Mucosa of descending colon (tissue), 3 donors: ENCODE data around the gene RNF167. TPM values are rescaled to one million over a fixed set of nuclear protein-coding genes. Genes with fewer than 3 reads are reported as not detected.

Experiments
- ATAC-seq: fragments of 200-7000 bp; cut with Tn5 transposase; one replicate; pipeline ENCODE4 v1.9.1; 2020; ENCODE audit warnings: mild to moderate bottlenecking, moderate library complexity
- DNase-seq, 3 donors: peaks; one replicate each; pipeline ENCODE4 v3.0.0-alpha.2; 2020
- H3K36me3 ChIP-seq: fragments of 200-600 bp; one replicate; pipeline ENCODE4 v1.8.0; 2021; ENCODE audit warnings: low read depth, mild to moderate bottlenecking
- H3K4me1 ChIP-seq: fragments of 200-600 bp; one replicate; pipeline ENCODE4 v1.8.0; 2021; ENCODE audit warnings: low read depth, mild to moderate bottlenecking
- H3K4me3 ChIP-seq: fragments of 200-600 bp; one replicate; pipeline ENCODE4 v1.8.0; 2021; ENCODE audit warnings: mild to moderate bottlenecking
- H3K9me3 ChIP-seq: fragments of 200-600 bp; one replicate; pipeline ENCODE4 v1.8.0; 2021; ENCODE audit warnings: mild to moderate bottlenecking
- intact Hi-C, 2 donors: fragments of 100-400 bp; cut with DNase I in 1 of 2; cut with micrococcal nuclease in 1 of 2; formaldehyde crosslinking; loops; one replicate each; pipeline versions ENCODE4 v1.11.0 to v1.11.1; 2022; cut with DNase I, micrococcal nuclease
- total RNA-seq, 3 donors: library from RNA; stranded (reverse); fragmentation: NEBNext Ultra II Directional in 2 of 3; extraction: Animal tissue kit (Norgen Biotek cat#: 25700) in 2 of 3; gene quantifications; one replicate each; pipeline versions ENCODE4 v1.2.1 to v1.2.4, GENCODE V29; 2021 to 2023
- TF ChIP-seq, protein P1 (sequence below): fragments of 200-600 bp; IDR thresholded peaks from one replicate; pipeline ENCODE4 v1.8.0; 2022; ENCODE audit warnings: antibody characterized with exemption, mild to moderate bottlenecking
- donor health status: DM: no; HTN: no; CAD: no; lungs with moderate emphysema.
- donor health status: DM: no; HTN: no; CAD: no.
- donor health status: DM: no; HTN: yes; CAD: no.

Gene RNF167
- total RNA-seq, 3 donors from 2014 or later: 90.8 to 118 (median 114) TPM

DNA sequence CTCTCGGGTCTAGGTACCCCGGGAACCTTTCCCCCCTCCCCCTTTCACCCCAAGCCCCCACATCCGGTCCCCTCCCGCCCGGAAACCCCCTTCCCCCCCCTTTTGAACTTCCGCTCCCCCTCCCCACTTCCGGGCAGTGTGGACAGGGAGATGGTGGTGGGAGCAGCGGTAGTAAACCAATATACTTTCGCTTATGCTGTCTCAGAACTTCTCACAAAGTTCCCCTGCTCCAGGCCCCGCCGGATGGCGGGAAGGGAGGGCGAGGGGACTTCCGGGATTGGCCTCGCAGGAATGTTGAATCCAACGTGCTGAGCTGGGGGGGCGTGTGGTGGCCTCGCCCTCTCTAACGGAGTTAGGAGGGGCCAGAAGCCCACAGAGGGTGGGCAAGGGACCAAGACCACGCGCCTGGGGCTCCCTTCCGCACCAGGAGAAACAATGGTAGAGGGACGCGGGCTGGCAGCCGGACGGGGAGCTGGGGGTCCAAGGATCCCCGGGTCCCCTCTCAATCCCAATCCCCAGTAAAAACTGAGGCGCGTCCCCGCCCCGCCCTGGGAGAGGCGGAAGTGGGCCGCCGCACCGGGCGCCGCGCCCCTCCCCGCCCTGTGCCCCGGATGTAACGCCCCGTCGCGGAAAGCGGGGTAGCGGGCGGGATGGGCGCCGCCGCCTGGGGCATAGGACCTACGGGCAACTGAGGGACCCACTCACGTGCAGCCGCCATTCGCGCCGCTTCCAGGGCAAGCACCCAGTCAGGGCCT, 7.5 kb downstream of the RNF167 start:
- Histone ChIP-seq H3K4me3 (peak overlapping the region; percentile 98), H3K9me3 (no peaks in the 10 kb centered on the region), H3K36me3 (no peaks in the 10 kb centered on the region), H3K4me1 (peaks cover 33% of the 10 kb centered on the region)
- DNase-seq (peak; percentile 83 to 89 (median 88)), ATAC-seq (peak; percentile 62)
- TF ChIP-seq, protein P1, sequence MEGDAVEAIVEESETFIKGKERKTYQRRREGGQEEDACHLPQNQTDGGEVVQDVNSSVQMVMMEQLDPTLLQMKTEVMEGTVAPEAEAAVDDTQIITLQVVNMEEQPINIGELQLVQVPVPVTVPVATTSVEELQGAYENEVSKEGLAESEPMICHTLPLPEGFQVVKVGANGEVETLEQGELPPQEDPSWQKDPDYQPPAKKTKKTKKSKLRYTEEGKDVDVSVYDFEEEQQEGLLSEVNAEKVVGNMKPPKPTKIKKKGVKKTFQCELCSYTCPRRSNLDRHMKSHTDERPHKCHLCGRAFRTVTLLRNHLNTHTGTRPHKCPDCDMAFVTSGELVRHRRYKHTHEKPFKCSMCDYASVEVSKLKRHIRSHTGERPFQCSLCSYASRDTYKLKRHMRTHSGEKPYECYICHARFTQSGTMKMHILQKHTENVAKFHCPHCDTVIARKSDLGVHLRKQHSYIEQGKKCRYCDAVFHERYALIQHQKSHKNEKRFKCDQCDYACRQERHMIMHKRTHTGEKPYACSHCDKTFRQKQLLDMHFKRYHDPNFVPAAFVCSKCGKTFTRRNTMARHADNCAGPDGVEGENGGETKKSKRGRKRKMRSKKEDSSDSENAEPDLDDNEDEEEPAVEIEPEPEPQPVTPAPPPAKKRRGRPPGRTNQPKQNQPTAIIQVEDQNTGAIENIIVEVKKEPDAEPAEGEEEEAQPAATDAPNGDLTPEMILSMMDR: no peak
- intact Hi-C loops: no loop called here

DNA sequence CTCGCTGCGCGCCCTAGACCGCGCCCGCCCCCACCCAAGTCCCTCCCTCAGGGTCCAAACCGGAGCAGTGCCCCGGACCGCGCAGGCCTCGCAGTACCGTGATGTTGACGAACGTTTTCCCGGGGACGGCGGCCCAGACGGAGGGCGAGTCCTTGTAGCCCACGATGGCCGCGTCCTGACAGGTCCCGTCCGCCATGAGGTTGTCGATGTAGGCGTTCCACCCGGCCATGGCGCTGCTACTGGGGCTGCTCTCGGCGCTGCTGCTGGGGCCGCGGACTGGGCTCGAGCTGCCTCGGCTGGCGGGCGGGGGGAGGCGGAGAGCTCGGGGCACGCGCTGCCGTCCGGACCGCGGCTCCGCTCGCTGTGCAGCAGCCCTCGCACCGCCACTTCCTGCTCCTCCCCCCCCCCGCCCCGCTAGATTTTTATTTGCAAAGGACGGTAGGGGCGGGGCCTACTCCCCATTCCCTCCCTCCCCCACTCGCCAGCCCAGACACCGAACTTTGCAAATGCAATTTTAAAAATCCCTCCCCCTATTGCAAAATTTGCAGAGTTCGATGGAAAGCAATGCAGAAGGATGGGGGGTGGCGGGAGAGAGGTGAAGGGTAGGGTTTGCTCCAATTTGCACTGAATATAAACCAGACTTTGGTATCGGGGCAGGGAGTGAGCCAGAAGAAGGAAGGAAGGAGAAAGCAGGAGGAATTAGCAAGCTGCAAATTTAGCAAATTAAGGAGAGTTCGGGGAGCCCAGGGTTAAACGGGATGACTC, 8.3 kb downstream of the RNF167 start, which contains the start of gene PFN1:
TSS of gene PFN1 (minus strand) at position 365 of the 765 bp plus-strand sequence. CDS start at position 229, 136 bp downstream.
- peak; percentile 71 for ATAC-seq

DNA sequence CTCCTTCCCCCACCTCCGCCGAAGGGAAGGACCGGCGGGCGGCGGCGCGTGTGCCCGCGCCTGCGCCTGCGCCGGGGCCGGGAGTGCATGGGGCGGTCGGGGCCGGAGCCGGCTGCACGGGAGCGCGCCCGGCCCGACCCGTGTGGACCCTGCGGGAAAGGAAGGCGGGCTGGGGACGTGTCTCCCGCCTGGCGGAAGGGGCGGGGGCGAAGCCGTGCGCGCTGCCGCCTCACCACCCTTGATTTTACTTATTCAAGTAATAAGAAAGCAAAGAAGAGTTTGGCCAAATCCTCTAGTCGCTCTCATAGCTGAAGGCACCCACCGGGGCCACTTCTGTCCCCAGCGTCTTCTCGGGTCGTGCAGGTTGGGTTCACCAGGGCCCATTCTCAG, 8.9 kb downstream of the RNF167 start:
- Histone ChIP-seq H3K9me3 (no peaks in the 10 kb centered on the region), H3K36me3 (no peaks in the 10 kb centered on the region), H3K4me1 (peaks cover 33% of the 10 kb centered on the region), H3K4me3 (peak overlapping the region; percentile 98)
- ATAC-seq (peak; percentile 62), DNase-seq (peak; percentile 80 to 93 (median 91))
- TF ChIP-seq, protein P1: no peak
- intact Hi-C loops: no loop called here

More for the DNA sequence above, 8.3 kb downstream of the RNF167 start, which contains the start of gene PFN1:
- peak; percentile 91 to 95 (median 93) for DNase-seq
- intact Hi-C loops: no loop called here
- Histone ChIP-seq H3K4me1 (peaks cover 33% of the 10 kb centered on the region), H3K4me3 (peak within 1 kb of the TSS; percentile 98), H3K36me3 (no peaks in the 10 kb centered on the region), H3K9me3 (no peaks in the 10 kb centered on the region)
- TF ChIP-seq, protein P1: no peak

DNA sequence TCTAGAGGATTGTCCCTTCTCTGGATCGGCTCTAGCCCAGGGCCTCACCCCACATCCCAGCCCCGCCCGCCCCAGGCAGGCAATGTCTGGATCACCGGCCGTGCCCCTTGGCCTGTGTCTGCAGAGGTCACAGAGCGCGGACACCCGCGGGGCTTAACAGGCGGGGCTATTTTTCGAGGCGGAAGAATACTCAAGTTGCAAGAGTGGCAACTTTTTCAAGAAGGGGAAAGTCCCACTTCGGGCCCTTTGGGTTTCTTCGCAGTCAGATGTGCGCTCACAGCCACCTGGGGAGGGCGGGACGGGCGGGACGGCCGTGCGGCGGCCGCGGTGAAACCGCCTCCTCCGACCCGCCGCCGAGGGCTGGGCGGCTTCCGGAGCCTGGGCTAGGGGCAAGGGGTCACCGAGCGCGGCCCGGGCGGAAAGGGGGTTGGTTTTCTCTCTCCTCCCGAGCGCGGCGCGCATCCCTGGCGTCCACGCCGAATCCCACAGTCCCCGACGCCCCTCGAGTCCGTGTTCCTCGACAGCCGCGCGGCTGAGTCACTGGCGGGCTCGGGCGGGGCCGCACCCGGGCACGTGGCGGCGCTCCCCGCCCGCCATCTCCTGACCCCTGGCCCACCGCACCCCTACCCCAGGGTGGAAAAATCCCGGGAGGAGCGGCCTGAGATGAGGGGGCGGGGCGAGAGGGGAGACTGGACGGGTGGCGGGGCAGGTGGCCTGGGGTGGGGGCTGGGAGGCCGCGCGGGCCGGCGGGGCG, 9.4 kb downstream of the RNF167 start:
- DNase-seq: peak; percentile 88 to 94 (median 91)
- TF ChIP-seq, protein P1: no peak
- Histone ChIP-seq H3K4me1 (peaks cover 33% of the 10 kb centered on the region), H3K36me3 (no peaks in the 10 kb centered on the region), H3K4me3 (peak overlapping the region; percentile 98), H3K9me3 (no peaks in the 10 kb centered on the region)
- intact Hi-C loops: no loop called here
- peak; percentile 54 for ATAC-seq

DNA sequence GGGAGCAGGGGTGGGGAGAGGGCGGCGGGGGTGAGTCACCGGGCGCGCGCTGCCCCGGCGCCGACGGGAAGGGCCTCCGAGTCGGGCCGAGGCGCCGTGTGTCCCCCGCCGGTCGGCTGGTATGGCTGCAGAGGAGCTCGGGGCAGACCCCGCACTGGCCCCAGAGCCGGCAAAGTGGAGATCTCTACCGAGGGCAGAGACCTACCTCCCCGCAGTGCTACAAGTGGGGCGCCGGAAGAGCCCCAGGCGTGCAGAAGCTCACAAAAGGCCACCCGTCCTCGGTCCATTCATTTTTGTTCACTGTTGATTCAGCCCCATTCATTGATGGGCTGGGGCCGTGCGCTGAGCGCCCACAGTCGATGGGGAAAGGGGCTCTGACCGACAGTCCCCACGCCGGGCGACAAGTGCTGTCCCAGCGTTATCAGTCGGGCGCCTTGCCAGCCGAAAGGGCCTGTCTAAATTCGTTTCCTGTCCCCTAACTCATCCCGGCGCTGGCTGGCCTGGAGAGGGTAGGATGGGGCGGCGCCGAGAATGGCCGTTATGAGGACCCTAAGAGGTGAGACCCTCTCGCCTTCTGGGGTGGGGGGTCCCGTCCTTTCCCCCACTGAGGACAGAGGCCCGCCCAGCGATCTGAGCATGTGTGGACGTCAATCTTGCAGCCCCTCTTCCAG, 10.1 kb downstream of the RNF167 start:
- ATAC-seq (peak; percentile 2), DNase-seq (peak; percentile 79 to 89 (median 86))
- TF ChIP-seq, protein P1: no peak
- Histone ChIP-seq H3K4me1 (peaks cover 29% of the 10 kb centered on the region), H3K9me3 (no peaks in the 10 kb centered on the region), H3K4me3 (peak overlapping the region; percentile 22), H3K36me3 (no peaks in the 10 kb centered on the region)
- intact Hi-C loops: no loop called here
